Measurements from ENCODE around the gene RPP38. TPM values are rescaled to one million over a fixed set of nuclear protein-coding genes. Genes with fewer than 3 reads are reported as not detected.

Gene RPP38
- total RNA-seq, 2 experiments from 2014 or later, result 12.9 to 14.9 TPM

DNA sequence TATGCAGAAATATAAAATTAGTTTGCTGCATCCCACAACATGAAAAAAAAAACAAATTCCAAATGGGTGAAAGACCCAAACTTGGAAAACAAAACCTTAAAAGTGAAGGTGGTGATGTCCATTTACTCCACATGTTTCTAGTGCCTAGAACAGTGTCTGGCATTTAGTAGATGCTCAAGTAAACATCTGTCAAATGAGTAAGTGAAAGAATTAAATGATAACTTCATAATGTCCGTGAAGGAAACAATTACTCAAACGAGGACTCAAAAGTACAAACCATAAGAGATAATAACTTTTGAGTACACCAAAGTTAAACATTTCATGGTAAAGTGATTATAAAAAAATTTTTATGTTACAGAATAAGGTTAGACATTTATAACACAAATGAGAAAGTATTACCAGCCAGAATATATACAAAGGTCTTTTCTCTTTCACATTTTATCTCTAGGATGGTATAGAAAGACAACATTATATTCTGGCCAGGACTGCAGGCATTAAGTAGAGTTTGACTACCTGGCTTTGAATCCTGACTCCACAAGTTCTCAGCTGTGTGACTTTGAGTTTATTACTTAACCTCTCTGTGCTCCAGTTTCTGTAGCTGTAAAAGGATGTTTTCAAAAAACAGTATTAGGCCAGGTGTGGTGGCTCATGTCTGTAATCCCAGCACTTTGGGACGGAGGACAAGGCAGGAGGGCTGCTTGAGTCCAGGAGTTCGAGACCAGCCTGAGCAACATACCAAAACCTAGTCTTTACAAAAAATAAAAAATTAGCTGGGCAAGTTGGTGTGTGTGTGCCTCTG is 50.6 kb downstream of the RPP38 start:
- Histone ChIP-seq H3K9me3 (ENCODE audit: control insufficient read depth in 1 of 2, insufficient read depth in 1 of 2, low read length in 2 of 2) (no peaks in the 10 kb centered on the region), H3K27me3 (ENCODE audit: control insufficient read depth in 1 of 2, insufficient read depth in 2 of 2, low read length in 2 of 2) (no peaks in the 10 kb centered on the region), H3K4me1 (ENCODE audit: insufficient read depth, low read length) (peaks cover 19% of the 10 kb centered on the region), H3K36me3 (ENCODE audit: insufficient read depth, low read length) (peaks cover 8% of the 10 kb centered on the region), H3K27ac (ENCODE audit: low read depth in 1 of 2, low read length in 2 of 2) (no peak overlapping the region), H3K4me3 (ENCODE audit: low read length) (no peak overlapping the region)
- CTCF ChIA-PET, result no interaction called here
- peaks cover 10% of the 10 kb centered on the region for H3K36me3 Mint-ChIP-seq (ENCODE audit: low read depth)
- intact Hi-C loops (cut with DNase I, micrococcal nuclease), result no loop called here
- DNase-seq, result no peak
- TF ChIP-seq, protein P1, sequence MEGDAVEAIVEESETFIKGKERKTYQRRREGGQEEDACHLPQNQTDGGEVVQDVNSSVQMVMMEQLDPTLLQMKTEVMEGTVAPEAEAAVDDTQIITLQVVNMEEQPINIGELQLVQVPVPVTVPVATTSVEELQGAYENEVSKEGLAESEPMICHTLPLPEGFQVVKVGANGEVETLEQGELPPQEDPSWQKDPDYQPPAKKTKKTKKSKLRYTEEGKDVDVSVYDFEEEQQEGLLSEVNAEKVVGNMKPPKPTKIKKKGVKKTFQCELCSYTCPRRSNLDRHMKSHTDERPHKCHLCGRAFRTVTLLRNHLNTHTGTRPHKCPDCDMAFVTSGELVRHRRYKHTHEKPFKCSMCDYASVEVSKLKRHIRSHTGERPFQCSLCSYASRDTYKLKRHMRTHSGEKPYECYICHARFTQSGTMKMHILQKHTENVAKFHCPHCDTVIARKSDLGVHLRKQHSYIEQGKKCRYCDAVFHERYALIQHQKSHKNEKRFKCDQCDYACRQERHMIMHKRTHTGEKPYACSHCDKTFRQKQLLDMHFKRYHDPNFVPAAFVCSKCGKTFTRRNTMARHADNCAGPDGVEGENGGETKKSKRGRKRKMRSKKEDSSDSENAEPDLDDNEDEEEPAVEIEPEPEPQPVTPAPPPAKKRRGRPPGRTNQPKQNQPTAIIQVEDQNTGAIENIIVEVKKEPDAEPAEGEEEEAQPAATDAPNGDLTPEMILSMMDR (IDR thresholded peaks at IDR 0.05), result no peak
- POLR2A ChIA-PET, result interaction anchor here (0.7 kb wide), 1 partner anchor 21 kb away, joined by 3 read pairs; no protein-coding TSS in a partner anchor
- no peak overlapping the region for H3K4me3 Mint-ChIP-seq
- peaks cover 50% of the 10 kb centered on the region for H3K4me1 Mint-ChIP-seq (ENCODE audit: low read depth)
- no peak for ATAC-seq (ENCODE audit: poor library complexity)
- no peak overlapping the region for H3K27ac Mint-ChIP-seq
- no peaks in the 10 kb centered on the region for H3K27me3 Mint-ChIP-seq
- peaks cover 2% of the 10 kb centered on the region for H3K9me3 Mint-ChIP-seq

DNA sequence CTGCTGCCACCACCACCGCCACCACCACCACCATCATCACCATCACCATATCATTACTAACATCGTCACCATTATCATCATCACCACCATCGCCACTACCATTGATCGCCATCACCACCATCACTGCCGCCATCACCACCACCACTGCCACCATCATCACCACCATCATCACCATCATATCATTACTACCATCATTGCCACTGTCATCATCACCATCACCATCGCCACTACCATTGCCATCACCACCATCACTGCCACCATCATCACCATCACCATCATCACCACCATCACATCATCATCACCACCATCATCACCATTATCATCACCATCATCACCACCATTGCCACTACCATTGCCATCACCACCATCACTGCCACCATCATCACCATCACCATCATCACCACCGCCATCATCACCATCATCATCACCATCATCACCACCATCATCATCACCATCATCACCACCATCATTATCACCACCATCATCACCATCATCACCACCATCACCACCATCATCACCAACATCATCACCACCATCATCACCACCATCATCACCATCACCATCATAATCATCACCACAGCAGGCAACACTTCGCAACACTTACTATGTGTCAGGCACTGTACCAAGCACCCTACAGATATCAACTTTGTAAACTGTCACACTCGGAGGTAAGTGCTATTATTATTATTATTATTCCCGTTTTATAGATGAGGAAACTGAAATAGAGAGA is 52.1 kb downstream of the RPP38 start:
- ChIA-PET POLR2A (no interaction called here), CTCF (interaction anchor here (1.1 kb wide), 1 partner anchor 16 kb away, joined by 3 read pairs; no protein-coding TSS in a partner anchor)
- DNase-seq, result no peak
- H3K4me1 Mint-ChIP-seq (ENCODE audit: low read depth), result peaks cover 45% of the 10 kb centered on the region
- H3K27me3 Mint-ChIP-seq, result no peaks in the 10 kb centered on the region
- Histone ChIP-seq H3K4me3 (ENCODE audit: low read length) (no peak overlapping the region), H3K27ac (ENCODE audit: low read depth in 1 of 2, low read length in 2 of 2) (no peak overlapping the region), H3K36me3 (ENCODE audit: insufficient read depth, low read length) (peaks cover 8% of the 10 kb centered on the region), H3K4me1 (ENCODE audit: insufficient read depth, low read length) (peaks cover 26% of the 10 kb centered on the region), H3K27me3 (ENCODE audit: control insufficient read depth in 1 of 2, insufficient read depth in 2 of 2, low read length in 2 of 2) (no peaks in the 10 kb centered on the region), H3K9me3 (ENCODE audit: control insufficient read depth in 1 of 2, insufficient read depth in 1 of 2, low read length in 2 of 2) (no peaks in the 10 kb centered on the region)
- intact Hi-C loops (cut with DNase I, micrococcal nuclease), result no loop called here
- ATAC-seq (ENCODE audit: poor library complexity), result no peak
- peaks cover 2% of the 10 kb centered on the region for H3K9me3 Mint-ChIP-seq
- peaks cover 16% of the 10 kb centered on the region for H3K36me3 Mint-ChIP-seq (ENCODE audit: low read depth)
- no peak overlapping the region for H3K4me3 Mint-ChIP-seq
- no peak overlapping the region for H3K27ac Mint-ChIP-seq
- TF ChIP-seq, protein P1 (IDR thresholded peaks at IDR 0.05), result no peak

DNA sequence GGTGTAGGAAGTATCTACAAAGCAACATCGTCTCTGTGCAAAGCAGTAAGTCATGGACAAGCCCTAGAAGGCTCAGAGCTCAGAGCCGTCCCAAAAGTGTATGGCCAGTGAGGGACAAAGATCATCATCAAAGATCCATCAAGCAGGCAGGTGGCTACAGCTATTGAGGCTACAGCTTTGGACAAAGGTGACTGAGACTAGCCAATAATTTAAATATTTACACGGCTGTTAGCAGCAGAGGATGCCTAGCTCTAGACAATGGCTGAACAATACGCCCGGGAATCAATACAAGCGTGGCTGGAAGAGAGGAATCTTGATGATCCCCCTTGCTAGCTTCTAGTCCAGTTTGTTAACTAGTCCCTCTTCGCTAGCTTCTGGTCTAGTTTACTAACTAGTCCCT is 53.4 kb downstream of the RPP38 start:
- peaks cover 16% of the 10 kb centered on the region for H3K36me3 Mint-ChIP-seq (ENCODE audit: low read depth)
- DNase-seq, result no peak
- Histone ChIP-seq H3K27ac (ENCODE audit: low read depth in 1 of 2, low read length in 2 of 2) (no peak overlapping the region), H3K36me3 (ENCODE audit: insufficient read depth, low read length) (peaks cover 16% of the 10 kb centered on the region), H3K27me3 (ENCODE audit: control insufficient read depth in 1 of 2, insufficient read depth in 2 of 2, low read length in 2 of 2) (no peaks in the 10 kb centered on the region), H3K9me3 (ENCODE audit: control insufficient read depth in 1 of 2, insufficient read depth in 1 of 2, low read length in 2 of 2) (no peaks in the 10 kb centered on the region), H3K4me3 (ENCODE audit: low read length) (no peak overlapping the region), H3K4me1 (ENCODE audit: insufficient read depth, low read length) (peaks cover 34% of the 10 kb centered on the region)
- no peak overlapping the region for H3K4me3 Mint-ChIP-seq
- peaks cover 35% of the 10 kb centered on the region for H3K4me1 Mint-ChIP-seq (ENCODE audit: low read depth)
- H3K9me3 Mint-ChIP-seq, result peaks cover 2% of the 10 kb centered on the region
- CTCF ChIA-PET, result interaction anchor here (1.1 kb wide), 1 partner anchor 18 kb away, joined by 3 read pairs; no protein-coding TSS in a partner anchor
- no peak for ATAC-seq (ENCODE audit: poor library complexity)
- POLR2A ChIA-PET, result interaction anchor here (1.0 kb wide), 1 partner anchor 18 kb away, joined by 4 read pairs; the partner anchor contains the start of gene NMT2
- TF ChIP-seq, protein P1 (IDR thresholded peaks at IDR 0.05), result no peak
- no peaks in the 10 kb centered on the region for H3K27me3 Mint-ChIP-seq
- intact Hi-C loops (cut with DNase I, micrococcal nuclease), result no loop called here
- no peak overlapping the region for H3K27ac Mint-ChIP-seq
